ENCODE measurements around the gene MEIS1.

Gene MEIS1

DNA sequence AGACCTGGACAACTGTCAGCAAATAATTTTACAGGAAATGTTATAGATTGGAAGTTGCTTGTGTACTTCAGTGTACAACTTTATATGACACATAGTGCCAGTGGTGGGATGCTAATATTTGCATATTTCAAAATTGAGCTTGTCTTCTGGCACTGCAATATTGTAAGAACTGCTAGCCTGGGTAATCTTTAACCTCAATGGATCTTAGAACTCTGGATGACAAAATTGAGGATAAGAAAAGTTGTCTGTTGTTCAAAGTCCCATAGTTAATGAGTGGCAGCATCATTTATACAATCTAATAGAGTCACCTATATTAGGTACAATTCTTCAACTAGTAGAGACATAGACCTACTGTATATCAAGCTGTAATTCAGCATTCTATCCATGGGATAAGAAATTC lies 110.3 kb downstream of the MEIS1 start:
- POLR2A ChIA-PET = interaction anchor here (0.5 kb wide), 1 partner anchor 111 kb away, joined by 3 read pairs; the partner anchor contains the start of gene MEIS1

GRCh38 chr2:66547118-66547517 lies 112.2 kb downstream of the MEIS1 start:
- ChIA-PET CTCF (no interaction called here), POLR2A (no interaction called here)
- Histone ChIP-seq H3K9me3 (ENCODE audit: control insufficient read depth, insufficient read depth, low read depth, low read length) (no peaks in the 10 kb centered on the region), H3K4me1 (ENCODE audit: control insufficient read depth, insufficient read depth, low read length) (peaks cover 15% of the 10 kb centered on the region), H3K36me3 (ENCODE audit: control insufficient read depth in 2 of 2, insufficient read depth in 1 of 2, low read length in 2 of 2) (no peaks in the 10 kb centered on the region), H3K4me3 (ENCODE audit: low read depth, low read length) (no peak overlapping the region), H3K27ac (ENCODE audit: extremely low read depth, low read depth, low read length) (no peak overlapping the region)
- TF ChIP-seq ZNF335 (tag by site-specific recombination; conservative IDR thresholded peaks at IDR 0.05) = no peak
- TF ChIP-seq, protein P1, sequence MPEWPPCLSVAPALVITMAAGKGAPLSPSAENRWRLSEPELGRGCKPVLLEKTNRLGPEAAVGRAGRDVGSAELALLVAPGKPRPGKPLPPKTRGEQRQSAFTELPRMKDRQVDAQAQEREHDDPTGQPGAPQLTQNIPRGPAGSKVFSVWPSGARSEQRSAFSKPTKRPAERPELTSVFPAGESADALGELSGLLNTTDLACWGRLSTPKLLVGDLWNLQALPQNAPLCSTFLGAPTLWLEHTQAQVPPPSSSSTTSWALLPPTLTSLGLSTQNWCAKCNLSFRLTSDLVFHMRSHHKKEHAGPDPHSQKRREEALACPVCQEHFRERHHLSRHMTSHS (tag by site-specific recombination; IDR thresholded peaks at IDR 0.05) = no peak
- TF ChIP-seq, protein P2, sequence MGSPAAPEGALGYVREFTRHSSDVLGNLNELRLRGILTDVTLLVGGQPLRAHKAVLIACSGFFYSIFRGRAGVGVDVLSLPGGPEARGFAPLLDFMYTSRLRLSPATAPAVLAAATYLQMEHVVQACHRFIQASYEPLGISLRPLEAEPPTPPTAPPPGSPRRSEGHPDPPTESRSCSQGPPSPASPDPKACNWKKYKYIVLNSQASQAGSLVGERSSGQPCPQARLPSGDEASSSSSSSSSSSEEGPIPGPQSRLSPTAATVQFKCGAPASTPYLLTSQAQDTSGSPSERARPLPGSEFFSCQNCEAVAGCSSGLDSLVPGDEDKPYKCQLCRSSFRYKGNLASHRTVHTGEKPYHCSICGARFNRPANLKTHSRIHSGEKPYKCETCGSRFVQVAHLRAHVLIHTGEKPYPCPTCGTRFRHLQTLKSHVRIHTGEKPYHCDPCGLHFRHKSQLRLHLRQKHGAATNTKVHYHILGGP (tag by site-specific recombination; IDR thresholded peaks at IDR 0.05) = no peak
- TF ChIP-seq ZSCAN16 (tag by site-specific recombination; IDR thresholded peaks at IDR 0.05) = no peak
- TF ChIP-seq ZNF202 (tag by site-specific recombination; IDR thresholded peaks at IDR 0.05; ENCODE audit: borderline replicate concordance) = no peak
- no peak for TF ChIP-seq FEZF1 (tag by site-specific recombination; IDR thresholded peaks at IDR 0.05)
- TF ChIP-seq, protein P3, sequence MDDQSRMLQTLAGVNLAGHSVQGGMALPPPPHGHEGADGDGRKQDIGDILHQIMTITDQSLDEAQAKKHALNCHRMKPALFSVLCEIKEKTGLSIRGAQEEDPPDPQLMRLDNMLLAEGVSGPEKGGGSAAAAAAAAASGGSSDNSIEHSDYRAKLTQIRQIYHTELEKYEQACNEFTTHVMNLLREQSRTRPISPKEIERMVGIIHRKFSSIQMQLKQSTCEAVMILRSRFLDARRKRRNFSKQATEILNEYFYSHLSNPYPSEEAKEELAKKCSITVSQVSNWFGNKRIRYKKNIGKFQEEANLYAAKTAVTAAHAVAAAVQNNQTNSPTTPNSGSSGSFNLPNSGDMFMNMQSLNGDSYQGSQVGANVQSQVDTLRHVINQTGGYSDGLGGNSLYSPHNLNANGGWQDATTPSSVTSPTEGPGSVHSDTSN (CRISPR knock-in tag; IDR thresholded peaks at IDR 0.05) = no peak
- TF ChIP-seq ZNF398 (tag by site-specific recombination; IDR thresholded peaks at IDR 0.05) = no peak
- no peak for TF ChIP-seq ZNF16 (tag by site-specific recombination; IDR thresholded peaks at IDR 0.05; ENCODE audit: low read depth)

More for the DNA sequence above, 110.3 kb downstream of the MEIS1 start:
- Histone ChIP-seq H3K9me3 (ENCODE audit: control insufficient read depth, insufficient read depth, low read depth, low read length) (no peaks in the 10 kb centered on the region), H3K4me1 (ENCODE audit: control insufficient read depth, insufficient read depth, low read length) (peaks cover 20% of the 10 kb centered on the region), H3K36me3 (ENCODE audit: control insufficient read depth in 2 of 2, insufficient read depth in 1 of 2, low read length in 2 of 2) (no peaks in the 10 kb centered on the region), H3K4me3 (ENCODE audit: low read depth, low read length) (no peak overlapping the region), H3K27ac (ENCODE audit: extremely low read depth, low read depth, low read length) (no peak overlapping the region)
- CTCF ChIA-PET = no interaction called here
- TF ChIP-seq ZNF521 (tag by site-specific recombination; IDR thresholded peaks at IDR 0.05) = no peak
- no peak for TF ChIP-seq ZNF664 (tag by site-specific recombination; IDR thresholded peaks at IDR 0.05)
- TF ChIP-seq ZNF660 (tag by site-specific recombination; IDR thresholded peaks at IDR 0.05) = no peak
- no peak for TF ChIP-seq SP3 (tag by site-specific recombination; IDR thresholded peaks at IDR 0.05)
- no peak for TF ChIP-seq ZNF121 (tag by site-specific recombination; IDR thresholded peaks at IDR 0.05)
- TF ChIP-seq, protein P4, sequence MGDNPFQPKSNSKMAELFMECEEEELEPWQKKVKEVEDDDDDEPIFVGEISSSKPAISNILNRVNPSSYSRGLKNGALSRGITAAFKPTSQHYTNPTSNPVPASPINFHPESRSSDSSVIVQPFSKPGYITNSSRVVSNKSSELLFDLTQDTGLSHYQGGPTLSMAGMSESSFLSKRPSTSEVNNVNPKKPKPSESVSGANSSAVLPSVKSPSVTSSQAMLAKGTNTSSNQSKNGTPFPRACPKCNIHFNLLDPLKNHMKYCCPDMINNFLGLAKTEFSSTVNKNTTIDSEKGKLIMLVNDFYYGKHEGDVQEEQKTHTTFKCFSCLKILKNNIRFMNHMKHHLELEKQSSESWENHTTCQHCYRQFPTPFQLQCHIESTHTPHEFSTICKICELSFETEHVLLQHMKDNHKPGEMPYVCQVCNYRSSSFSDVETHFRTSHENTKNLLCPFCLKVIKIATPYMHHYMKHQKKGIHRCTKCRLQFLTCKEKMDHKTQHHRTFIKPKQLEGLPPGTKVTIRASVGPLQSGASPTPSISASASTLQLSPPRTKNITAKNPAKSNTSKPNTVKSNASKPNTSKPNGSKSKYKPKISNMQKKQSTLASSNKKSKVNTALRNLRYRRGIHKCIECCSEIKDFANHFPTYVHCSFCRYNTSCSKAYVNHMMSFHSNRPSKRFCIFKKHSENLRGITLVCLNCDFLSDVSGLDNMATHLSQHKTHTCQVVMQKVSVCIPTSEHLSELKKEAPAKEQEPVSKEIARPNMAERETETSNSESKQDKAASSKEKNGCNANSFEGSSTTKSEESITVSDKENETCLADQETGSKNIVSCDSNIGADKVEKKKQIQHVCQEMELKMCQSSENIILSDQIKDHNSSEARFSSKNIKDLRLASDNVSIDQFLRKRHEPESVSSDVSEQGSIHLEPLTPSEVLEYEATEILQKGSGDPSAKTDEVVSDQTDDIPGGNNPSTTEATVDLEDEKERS (tag by site-specific recombination; IDR thresholded peaks at IDR 0.05) = no peak
- no peak for TF ChIP-seq CTCF (tag by site-specific recombination; IDR thresholded peaks at IDR 0.05)
- TF ChIP-seq MZF1 (tag by site-specific recombination; IDR thresholded peaks at IDR 0.05; ENCODE audit: borderline replicate concordance) = no peak
- no peak for TF ChIP-seq ZNF19 (tag by site-specific recombination; IDR thresholded peaks at IDR 0.05; ENCODE audit: low read depth)
- TF ChIP-seq ZNF558 (tag by site-specific recombination; IDR thresholded peaks at IDR 0.05) = no peak
- TF ChIP-seq, protein P5, sequence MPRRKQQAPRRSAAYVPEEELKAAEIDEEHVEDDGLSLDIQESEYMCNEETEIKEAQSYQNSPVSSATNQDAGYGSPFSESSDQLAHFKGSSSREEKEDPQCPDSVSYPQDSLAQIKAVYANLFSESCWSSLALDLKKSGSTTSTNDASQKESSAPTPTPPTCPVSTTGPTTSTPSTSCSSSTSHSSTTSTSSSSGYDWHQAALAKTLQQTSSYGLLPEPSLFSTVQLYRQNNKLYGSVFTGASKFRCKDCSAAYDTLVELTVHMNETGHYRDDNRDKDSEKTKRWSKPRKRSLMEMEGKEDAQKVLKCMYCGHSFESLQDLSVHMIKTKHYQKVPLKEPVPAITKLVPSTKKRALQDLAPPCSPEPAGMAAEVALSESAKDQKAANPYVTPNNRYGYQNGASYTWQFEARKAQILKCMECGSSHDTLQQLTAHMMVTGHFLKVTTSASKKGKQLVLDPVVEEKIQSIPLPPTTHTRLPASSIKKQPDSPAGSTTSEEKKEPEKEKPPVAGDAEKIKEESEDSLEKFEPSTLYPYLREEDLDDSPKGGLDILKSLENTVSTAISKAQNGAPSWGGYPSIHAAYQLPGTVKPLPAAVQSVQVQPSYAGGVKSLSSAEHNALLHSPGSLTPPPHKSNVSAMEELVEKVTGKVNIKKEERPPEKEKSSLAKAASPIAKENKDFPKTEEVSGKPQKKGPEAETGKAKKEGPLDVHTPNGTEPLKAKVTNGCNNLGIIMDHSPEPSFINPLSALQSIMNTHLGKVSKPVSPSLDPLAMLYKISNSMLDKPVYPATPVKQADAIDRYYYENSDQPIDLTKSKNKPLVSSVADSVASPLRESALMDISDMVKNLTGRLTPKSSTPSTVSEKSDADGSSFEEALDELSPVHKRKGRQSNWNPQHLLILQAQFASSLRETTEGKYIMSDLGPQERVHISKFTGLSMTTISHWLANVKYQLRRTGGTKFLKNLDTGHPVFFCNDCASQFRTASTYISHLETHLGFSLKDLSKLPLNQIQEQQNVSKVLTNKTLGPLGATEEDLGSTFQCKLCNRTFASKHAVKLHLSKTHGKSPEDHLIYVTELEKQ (tag by site-specific recombination; IDR thresholded peaks at IDR 0.05; ENCODE audit: borderline replicate concordance) = no peak

Measured in HEK293 (cell line).